HG03432 (cell line): ENCODE measurements around the gene SNRNP48.

Experiments
- ATAC-seq: cut with Tn5 transposase; IDR thresholded peaks from one replicate; pipeline ENCODE4 v1.9.1; 2021; ENCODE audit warnings: mild to moderate bottlenecking, moderate library complexity; ENCODE audit not compliant: unreplicated experiment

Gene SNRNP48

DNA sequence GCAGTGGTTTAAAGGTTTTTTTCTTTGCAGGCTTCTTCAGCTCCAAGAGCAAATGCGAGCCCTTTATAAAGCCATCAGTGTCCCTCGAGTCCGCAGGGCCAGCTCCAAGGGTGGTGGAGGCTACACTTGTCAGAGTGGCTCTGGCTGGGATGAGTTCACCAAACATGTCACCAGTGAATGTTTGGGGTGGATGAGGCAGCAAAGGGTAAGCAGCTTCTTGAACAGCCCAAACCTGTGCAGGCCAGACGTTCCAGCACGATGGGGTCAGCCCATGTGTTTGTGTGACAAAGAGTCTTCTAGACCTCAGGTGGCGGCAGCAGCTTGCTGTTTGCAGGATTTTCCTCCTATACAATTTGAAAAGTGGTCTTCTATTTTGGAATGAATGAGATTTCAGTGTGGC, 30.8 kb upstream of the SNRNP48 start:
- ATAC-seq = no peak

- no peak for ATAC-seq
These were observed 30.2 kb upstream of the SNRNP48 start for GRCh38 chr6:7559651-7560385.

DNA sequence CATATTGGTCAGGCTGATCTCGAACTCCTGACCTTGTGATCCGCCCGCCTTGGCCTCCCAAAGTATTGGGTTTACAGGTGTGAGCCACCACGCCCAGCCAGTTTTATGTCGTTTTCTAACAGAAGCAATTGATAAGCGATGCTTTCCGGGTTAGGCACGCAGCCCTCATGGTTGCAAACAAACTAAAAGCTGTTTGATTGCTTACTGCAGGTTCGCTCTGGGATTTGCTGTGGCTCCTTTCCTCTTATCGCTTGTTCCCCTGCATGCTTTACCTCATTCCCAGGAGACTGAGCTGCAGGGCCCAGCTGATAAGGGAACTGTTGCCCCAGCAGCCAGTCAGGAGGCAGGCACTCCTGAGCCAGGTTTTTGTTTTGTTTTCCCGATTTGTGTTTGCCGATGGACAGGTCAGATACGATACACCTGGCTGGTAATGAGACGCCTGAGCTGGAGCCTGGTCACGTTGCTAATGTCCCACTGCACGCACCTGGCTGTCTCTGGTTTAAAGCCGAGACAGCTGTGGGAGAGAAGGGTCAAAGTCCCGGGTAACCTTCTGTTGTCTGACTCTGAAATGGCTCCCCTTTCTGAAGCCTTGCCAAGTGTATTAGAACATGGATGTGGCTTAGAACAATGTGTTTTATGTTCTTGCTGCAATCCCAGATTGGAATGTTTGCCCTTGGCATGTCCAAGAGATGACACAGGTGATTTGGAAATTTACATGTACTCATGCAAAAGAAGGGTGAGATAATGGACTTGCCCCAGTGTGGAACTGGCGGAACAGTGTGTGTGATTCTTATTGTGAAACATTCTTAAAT, 28.6 kb upstream of the SNRNP48 start:
- no peak for ATAC-seq

GRCh38 chr6:7562769-7563168, 27.2 kb upstream of the SNRNP48 start:
- no peak for ATAC-seq

DNA sequence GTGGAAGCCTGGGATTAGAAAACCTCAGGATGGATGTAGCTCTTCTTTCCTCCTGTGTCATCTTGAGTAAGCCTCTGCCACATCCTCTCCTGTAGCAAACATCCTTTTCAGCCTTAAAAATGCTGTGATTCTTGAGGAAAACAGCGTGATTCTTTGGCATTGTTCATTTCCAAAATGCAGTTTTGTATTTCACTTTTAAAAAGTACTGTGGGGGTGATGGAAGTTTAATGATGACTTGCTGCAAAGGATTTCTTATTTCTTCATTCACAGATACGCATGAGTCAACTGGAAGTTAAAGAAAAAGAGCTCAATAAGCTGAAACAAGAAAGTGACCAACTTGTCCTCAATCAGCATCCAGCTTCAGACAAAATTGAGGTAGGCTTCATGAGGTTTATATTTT, 23.9 kb upstream of the SNRNP48 start:
- no peak for ATAC-seq

DNA sequence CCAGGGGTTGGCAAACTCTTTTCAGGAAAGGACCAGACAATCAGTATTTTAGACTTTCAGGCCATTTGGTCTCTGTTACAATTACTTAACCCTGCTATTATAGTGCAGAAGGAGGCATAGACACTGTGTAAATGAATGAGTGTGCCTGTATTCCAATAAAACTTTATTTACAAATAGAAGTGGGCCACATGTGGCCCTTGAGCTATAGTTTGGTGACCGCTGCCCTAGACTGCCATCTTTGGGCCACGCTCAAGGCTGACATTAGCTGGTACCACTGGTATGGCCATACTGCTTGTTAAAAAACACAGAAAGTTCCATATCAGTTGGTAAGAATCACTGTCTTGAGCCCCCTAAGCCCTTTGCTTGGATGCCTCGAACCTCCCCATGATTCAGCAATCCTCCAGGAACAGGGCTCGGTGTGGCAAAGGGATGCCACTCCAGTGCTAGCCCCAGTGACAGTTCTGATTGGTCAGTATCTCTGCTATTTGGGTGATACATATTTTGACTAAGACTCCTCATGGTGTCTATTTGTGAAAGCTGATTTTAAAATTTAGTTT, 23.3 kb upstream of the SNRNP48 start:
- ATAC-seq = no peak

DNA sequence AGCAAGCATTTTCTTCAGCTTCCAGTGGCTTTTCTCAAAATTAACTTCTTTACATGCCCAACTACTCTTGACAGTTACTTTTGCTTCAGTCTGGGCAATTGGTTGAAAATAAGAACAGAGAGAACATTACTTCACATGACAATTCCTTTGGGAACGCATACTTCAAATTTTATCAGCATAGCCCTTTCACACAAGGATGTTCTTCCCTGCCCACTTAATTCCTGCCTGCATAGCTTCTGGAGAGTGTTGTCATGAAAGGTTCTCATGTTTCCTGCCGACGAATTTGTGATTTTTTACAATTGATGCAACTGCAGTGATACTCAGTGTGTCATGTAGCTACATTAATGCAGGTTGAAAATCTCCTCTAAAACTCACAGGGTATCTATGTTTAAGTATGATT, 22.0 kb upstream of the SNRNP48 start:
- ATAC-seq = no peak

GRCh38 chr6:7569082-7569481, 20.9 kb upstream of the SNRNP48 start:
- ATAC-seq = no peak

DNA sequence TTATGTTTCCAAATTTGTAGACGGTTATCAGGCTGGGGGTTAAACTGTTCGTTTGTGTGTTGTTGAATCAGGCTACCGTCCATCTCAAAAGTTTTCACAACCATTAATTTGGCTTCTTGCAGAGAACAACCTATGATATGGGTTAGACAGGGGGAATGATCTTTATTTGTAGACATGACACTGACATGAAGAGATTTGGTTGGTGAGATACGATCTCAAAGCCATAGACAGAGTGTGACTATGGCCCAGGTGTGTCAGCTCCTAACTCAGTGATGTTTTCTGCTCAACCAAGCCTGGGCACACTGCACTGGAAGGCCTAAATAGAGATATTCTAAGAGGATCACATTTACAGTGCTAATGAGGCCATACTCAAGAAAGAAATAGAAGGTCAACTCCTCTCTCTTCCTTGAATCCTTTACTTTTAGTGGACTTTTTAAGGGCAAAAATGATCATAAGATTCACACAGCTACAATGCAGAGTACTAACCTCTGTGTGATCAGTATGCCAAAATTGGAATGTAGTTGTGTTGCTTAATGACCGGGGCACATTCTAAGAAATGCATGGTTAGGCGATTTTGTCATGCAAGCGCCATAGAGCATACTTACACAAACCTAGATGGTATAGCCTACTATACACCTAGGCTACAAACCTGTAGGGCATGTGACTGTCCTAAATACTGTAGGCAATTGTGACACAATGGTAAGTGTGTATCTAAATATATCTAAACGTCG, 17.6 kb upstream of the SNRNP48 start:
- no peak for ATAC-seq

GRCh38 chr6:7574500-7574899, 15.5 kb upstream of the SNRNP48 start:
- no peak for ATAC-seq

GRCh38 chr6:7578516-7578915, 11.5 kb upstream of the SNRNP48 start:
- ATAC-seq = no peak

GRCh38 chr6:7578931-7579330, 11.1 kb upstream of the SNRNP48 start:
- no peak for ATAC-seq

DNA sequence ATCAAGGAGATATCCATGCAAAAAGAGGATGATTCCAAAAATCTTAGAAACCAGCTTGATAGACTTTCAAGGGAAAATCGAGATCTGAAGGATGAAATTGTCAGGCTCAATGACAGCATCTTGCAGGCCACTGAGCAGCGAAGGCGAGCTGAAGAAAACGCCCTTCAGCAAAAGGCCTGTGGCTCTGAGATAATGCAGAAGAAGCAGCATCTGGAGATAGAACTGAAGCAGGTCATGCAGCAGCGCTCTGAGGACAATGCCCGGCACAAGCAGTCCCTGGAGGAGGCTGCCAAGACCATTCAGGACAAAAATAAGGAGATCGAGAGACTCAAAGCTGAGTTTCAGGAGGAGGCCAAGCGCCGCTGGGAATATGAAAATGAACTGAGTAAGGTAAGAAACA, 10.1 kb upstream of the SNRNP48 start:
- ATAC-seq = no peak

GRCh38 chr6:7580537-7580926, 9.5 kb upstream of the SNRNP48 start:
- no peak for ATAC-seq

DNA sequence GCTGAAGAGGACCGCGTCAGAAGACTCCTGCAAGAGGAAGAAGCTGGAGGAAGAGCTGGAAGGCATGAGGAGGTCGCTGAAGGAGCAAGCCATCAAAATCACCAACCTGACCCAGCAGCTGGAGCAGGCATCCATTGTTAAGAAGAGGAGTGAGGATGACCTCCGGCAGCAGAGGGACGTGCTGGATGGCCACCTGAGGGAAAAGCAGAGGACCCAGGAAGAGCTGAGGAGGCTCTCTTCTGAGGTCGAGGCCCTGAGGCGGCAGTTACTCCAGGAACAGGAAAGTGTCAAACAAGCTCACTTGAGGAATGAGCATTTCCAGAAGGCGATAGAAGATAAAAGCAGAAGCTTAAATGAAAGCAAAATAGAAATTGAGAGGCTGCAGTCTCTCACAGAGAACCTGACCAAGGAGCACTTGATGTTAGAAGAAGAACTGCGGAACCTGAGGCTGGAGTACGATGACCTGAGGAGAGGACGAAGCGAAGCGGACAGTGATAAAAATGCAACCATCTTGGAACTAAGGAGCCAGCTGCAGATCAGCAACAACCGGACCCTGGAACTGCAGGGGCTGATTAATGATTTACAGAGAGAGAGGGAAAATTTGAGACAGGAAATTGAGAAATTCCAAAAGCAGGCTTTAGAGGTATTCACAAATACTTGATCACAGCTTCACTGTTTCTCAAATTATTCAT, 8.9 kb upstream of the SNRNP48 start:
- ATAC-seq = no peak

DNA sequence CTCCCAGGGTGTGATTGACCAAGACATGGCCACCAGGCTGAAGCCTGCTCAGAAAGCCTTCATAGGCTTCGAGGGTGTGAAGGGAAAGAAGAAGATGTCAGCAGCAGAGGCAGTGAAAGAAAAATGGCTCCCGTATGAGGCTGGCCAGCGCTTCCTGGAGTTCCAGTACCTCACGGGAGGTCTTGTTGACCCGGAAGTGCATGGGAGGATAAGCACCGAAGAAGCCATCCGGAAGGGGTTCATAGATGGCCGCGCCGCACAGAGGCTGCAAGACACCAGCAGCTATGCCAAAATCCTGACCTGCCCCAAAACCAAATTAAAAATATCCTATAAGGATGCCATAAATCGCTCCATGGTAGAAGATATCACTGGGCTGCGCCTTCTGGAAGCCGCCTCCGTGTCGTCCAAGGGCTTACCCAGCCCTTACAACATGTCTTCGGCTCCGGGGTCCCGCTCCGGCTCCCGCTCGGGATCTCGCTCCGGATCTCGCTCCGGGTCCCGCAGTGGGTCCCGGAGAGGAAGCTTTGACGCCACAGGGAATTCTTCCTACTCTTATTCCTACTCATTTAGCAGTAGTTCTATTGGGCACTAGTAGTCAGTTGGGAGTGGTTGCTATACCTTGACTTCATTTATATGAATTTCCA, 4.6 kb upstream of the SNRNP48 start:
- ATAC-seq = no peak

GRCh38 chr6:7587631-7588100, 2.3 kb upstream of the SNRNP48 start:
- ATAC-seq = no peak

DNA sequence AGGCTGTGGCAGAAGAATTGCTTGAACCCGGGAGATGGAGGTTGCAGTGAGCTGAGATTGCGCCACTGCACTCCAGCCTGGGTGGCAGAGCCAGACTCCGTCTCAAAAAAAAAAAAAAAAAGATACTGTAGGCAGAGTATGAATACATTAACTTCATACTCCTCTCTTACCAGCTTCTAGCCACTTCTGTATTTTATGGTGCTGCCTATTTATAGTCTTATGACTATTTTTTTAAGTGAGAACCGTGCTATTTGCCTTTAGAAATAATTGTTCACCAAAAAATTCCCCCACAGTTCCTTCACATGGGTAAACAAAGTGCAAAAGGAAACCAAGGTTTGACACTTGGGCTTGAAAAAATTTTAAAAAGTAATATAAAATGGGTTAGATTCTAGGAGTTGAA, 1.5 kb upstream of the SNRNP48 start:
- ATAC-seq = no peak

DNA sequence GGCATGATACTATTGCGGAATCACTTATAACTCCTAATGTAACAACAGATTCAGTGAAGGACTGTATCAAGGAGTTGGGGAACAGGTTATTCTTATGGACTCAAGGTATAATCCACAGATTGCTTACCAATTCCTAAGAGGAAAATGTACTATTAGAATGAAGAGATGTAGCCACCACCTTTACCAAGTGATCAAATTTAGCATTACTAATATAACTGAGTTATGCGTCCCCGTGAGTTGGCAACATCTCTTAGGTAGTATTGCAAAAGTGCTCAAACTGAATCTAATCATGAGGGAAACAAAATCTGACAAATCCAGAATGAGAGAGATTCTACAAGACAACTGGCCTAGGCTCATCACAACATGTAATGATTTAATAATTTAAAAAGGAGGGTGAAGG, 777 bp upstream of the SNRNP48 start:
- no peak for ATAC-seq

- ATAC-seq = no peak
These were observed 912 bp downstream of the SNRNP48 start for GRCh38 chr6:7590918-7591302.
